Smooth muscle cell (in vitro differentiated cells): Measurements from ENCODE around the gene AKR1B1. TPM values are rescaled to one million over a fixed set of nuclear protein-coding genes. Genes with fewer than 3 reads are reported as not detected.
A peak's percentile ranks its signal among the peaks of the same experiment; 100 is the strongest.

Experiments
- DNase-seq: peaks from one replicate; lab custom pipeline; 2025; ENCODE audit not compliant: unreplicated experiment; lab: John Stamatoyannopoulos, UW
- H2AFZ ChIP-seq: fragments of 200-600 bp; sonication (generic); 2 replicates; pipeline ENCODE4 v1.6.0; 2016; ENCODE audit warnings: antibody characterized with exemption, low read depth, mild to moderate bottlenecking
- H3F3A ChIP-seq: fragments of 200-600 bp; sonication (generic); 2 replicates; pipeline ENCODE4 v1.6.0; 2017; ENCODE audit warnings: antibody characterized with exemption, low read depth
- H3K27ac ChIP-seq: fragments of 200-600 bp; sonication (generic); 2 replicates; pipeline ENCODE4 v1.5.1; 2016; ENCODE audit warnings: low read depth, mild to moderate bottlenecking
- H3K27me3 ChIP-seq: fragments of 200-600 bp; sonication (generic); 2 replicates; pipeline ENCODE4 v1.6.1; 2016; ENCODE audit warnings: low read depth, mild to moderate bottlenecking
- H3K36me3 ChIP-seq: fragments of 200-600 bp; sonication (generic); 2 replicates; pipeline ENCODE4 v1.5.1; 2016; ENCODE audit warnings: low read depth
- H3K4me1 ChIP-seq: fragments of 200-600 bp; sonication (generic); 2 replicates; pipeline ENCODE4 v1.5.1; 2016; ENCODE audit warnings: low read depth
- H3K4me2 ChIP-seq: fragments of 200-600 bp; sonication (generic); 2 replicates; pipeline ENCODE4 v1.6.0; 2016; ENCODE audit warnings: mild to moderate bottlenecking
- H3K4me3 ChIP-seq: fragments of 200-600 bp; sonication (generic); 2 replicates; pipeline ENCODE4 v1.5.1; 2016; ENCODE audit warnings: mild to moderate bottlenecking
- H3K79me2 ChIP-seq: fragments of 200-600 bp; sonication (generic); 2 replicates; pipeline ENCODE4 v1.6.0; 2016; ENCODE audit warnings: low read depth, mild to moderate bottlenecking
- H3K9ac ChIP-seq: fragments of 200-600 bp; sonication (generic); 2 replicates; pipeline ENCODE4 v1.6.0; 2016; ENCODE audit warnings: low read depth
- H3K9me3 ChIP-seq: fragments of 200-600 bp; sonication (generic); replicated peaks from 2 replicates; pipeline ENCODE4 v1.5.1; 2016; ENCODE audit warnings: low read depth
- H4K20me1 ChIP-seq: fragments of 200-600 bp; sonication (generic); 2 replicates; pipeline ENCODE4 v1.6.0; 2016; ENCODE audit warnings: low read depth
- WGBS: methylation state at CpG from one replicate; pipeline ENCODE4 v1.1.7; 2016; ENCODE audit warnings: low lambda C conversion rate; 5-methylcytosine and 5-hydroxymethylcytosine counted together
- polyA plus RNA-seq: library from polyadenylated mRNA; unstranded; fragments of >200 nt; fragmentation: Nextera tagmentation; extraction: Ambion mirVana; gene quantifications from 2 replicates; pipeline ENCODE4 v1.2.1, GENCODE V29; 2016
- total RNA-seq: library from RNA; depleted of rRNA; stranded (reverse); fragments of >200 nt; gene quantifications from 2 replicates; pipeline ENCODE4 v1.2.3, GENCODE V29; 2014
- TF ChIP-seq, protein P1 (sequence below): fragments of 200-600 bp; sonication (generic); IDR thresholded peaks from 2 replicates; pipeline ENCODE4 v1.5.1; 2017; ENCODE audit warnings: borderline replicate concordance, mild to moderate bottlenecking, antibody characterized with exemption; ENCODE audit not compliant: insufficient read depth, poor library complexity, severe bottlenecking

The AKR1B1 gene
- total and polyA plus RNA-seq, 2 experiments from 2014 or later: 75.7 to 122 TPM

DNA sequence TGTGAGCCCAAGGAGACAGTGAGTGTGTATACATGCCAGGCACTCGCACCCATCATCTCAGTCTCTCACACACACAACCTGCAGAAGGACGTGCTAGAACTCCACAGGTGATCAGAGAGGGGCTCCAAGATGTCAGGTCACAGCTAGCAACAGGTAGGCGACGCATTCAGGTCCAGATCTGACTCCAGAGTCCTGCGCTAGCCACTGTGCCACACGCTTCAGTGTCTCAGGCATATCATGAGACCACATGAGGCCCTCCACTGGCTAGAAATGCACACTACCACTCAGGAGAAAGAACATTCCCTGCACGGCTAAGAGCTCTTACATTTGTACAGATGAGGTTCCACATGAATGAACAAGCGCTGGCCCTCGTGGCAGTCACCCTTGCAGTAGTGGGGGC, 11.5 kb downstream of the AKR1B1 start:
- Histone ChIP-seq H3K9ac (no peak overlapping the region), H4K20me1 (no peaks in the 10 kb centered on the region), H3K79me2 (no peaks in the 10 kb centered on the region), H3K4me3 (no peak overlapping the region), H3F3A (no peaks in the 10 kb centered on the region), H3K27me3 (no peaks in the 10 kb centered on the region), H3K36me3 (no peaks in the 10 kb centered on the region), H2AFZ (no peak overlapping the region), H3K4me1 (no peaks in the 10 kb centered on the region), H3K9me3 (no peaks in the 10 kb centered on the region), H3K4me2 (no peak overlapping the region), H3K27ac (no peak overlapping the region)
- TF ChIP-seq, protein P1, sequence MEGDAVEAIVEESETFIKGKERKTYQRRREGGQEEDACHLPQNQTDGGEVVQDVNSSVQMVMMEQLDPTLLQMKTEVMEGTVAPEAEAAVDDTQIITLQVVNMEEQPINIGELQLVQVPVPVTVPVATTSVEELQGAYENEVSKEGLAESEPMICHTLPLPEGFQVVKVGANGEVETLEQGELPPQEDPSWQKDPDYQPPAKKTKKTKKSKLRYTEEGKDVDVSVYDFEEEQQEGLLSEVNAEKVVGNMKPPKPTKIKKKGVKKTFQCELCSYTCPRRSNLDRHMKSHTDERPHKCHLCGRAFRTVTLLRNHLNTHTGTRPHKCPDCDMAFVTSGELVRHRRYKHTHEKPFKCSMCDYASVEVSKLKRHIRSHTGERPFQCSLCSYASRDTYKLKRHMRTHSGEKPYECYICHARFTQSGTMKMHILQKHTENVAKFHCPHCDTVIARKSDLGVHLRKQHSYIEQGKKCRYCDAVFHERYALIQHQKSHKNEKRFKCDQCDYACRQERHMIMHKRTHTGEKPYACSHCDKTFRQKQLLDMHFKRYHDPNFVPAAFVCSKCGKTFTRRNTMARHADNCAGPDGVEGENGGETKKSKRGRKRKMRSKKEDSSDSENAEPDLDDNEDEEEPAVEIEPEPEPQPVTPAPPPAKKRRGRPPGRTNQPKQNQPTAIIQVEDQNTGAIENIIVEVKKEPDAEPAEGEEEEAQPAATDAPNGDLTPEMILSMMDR: no peak
- DNase-seq: no peak
- WGBS: 83% methylated on average over 9 of the region's 9 CpGs

DNA sequence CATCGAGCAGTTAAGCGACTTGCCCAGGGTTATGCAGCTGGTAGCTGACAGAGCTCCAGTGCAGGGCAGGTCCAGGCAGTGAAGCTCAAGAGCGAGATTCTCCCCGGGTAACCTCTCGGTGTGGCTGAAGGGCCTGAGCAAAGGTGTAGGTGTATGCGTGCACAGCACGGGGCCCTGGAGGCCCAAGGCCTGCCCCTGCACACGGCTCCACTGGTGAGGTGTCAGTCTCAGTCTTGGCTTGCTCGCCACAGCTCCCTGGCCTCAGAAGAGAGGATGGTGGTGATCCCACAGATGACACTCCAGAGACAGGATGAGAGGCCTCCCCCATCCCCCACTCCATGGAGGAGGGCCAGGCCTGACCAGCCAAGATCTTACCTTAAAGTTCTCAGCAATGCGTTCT, 12.0 kb downstream of the AKR1B1 start:
- Histone ChIP-seq H3K4me1 (no peaks in the 10 kb centered on the region), H3F3A (no peaks in the 10 kb centered on the region), H3K36me3 (no peaks in the 10 kb centered on the region), H3K9ac (no peak overlapping the region), H3K9me3 (no peaks in the 10 kb centered on the region), H3K79me2 (no peaks in the 10 kb centered on the region), H2AFZ (no peak overlapping the region), H3K27me3 (no peaks in the 10 kb centered on the region), H3K27ac (no peak overlapping the region), H4K20me1 (no peaks in the 10 kb centered on the region), H3K4me2 (no peak overlapping the region), H3K4me3 (no peak overlapping the region)
- no peak for DNase-seq
- WGBS: 97% methylated on average over 10 of the region's 10 CpGs
- TF ChIP-seq, protein P1: no peak

DNA sequence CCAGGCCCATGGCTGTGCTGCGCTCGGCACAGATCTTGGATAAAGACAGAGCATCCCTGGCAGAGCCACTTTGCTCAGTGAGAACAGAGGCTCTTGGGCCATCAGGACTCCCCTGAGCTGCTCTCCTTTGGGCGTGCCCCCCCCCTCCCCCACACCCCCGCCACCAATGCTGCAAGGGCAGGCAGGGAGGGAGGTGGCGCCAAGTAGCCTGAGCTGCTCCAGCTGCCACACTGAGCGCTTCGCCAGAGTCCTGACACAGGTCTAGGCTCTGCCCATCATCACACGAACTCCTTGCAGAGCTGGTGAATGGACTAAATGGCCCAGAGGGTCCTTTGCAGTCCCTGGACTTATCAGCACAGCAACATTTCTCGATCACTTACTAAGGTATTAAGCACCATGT, 12.5 kb downstream of the AKR1B1 start:
- no peaks in the 10 kb centered on the region for H3K79me2 ChIP-seq
- H3K4me3 ChIP-seq: no peak overlapping the region
- no peak overlapping the region for H3K4me2 ChIP-seq
- TF ChIP-seq, protein P1: no peak
- H3F3A ChIP-seq: no peaks in the 10 kb centered on the region
- H3K9ac ChIP-seq: no peak overlapping the region
- no peaks in the 10 kb centered on the region for H3K9me3 ChIP-seq
- H3K4me1 ChIP-seq: no peaks in the 10 kb centered on the region
- DNase-seq: no peak
- H3K27me3 ChIP-seq: no peaks in the 10 kb centered on the region
- H3K36me3 ChIP-seq: no peaks in the 10 kb centered on the region
- WGBS: 99% methylated on average over 9 of the region's 9 CpGs
- H2AFZ ChIP-seq: no peak overlapping the region
- no peak overlapping the region for H3K27ac ChIP-seq
- no peaks in the 10 kb centered on the region for H4K20me1 ChIP-seq

- TF ChIP-seq, protein P1: no peak
- Histone ChIP-seq H4K20me1 (no peaks in the 10 kb centered on the region), H2AFZ (no peak overlapping the region), H3K4me2 (no peak overlapping the region), H3K27ac (peak overlapping the region; percentile 75), H3F3A (no peaks in the 10 kb centered on the region), H3K9me3 (no peaks in the 10 kb centered on the region), H3K4me3 (no peak overlapping the region), H3K4me1 (no peaks in the 10 kb centered on the region), H3K27me3 (no peaks in the 10 kb centered on the region), H3K9ac (no peak overlapping the region), H3K79me2 (no peaks in the 10 kb centered on the region), H3K36me3 (no peaks in the 10 kb centered on the region)
- 95% methylated on average over 4 of the region's 4 CpGs for WGBS
- DNase-seq: no peak
Measured at GRCh38 chr7:134444961-134445315, 14.0 kb downstream of the AKR1B1 start.
